ACHN (cell line): Measurements from ENCODE around the gene EP400.
"Not testable (repeated sequence)": the region's sequence is repeated elsewhere in the genome, so short reads cannot be mapped to it uniquely, and the experiment has no call there.

ENCODE experiments used
- DNase-seq: peaks from one replicate; pipeline ENCODE4 v3.0.0-alpha.2; 2015
- in situ Hi-C: cut with HindIII; loops from 2 replicates; pipeline ENCODE4 v1.10.0; 2017; ENCODE audit warnings: low sequenced_read_pairs, low pct_ligation_motif_present, low pct_unique_long_range_greater_than_20kb

The EP400 gene

GRCh38 chr12:132047630-132048029 lies 97.9 kb downstream of the EP400 start:
- in situ Hi-C loops, DNase-seq: not testable (repeated sequence)

DNA sequence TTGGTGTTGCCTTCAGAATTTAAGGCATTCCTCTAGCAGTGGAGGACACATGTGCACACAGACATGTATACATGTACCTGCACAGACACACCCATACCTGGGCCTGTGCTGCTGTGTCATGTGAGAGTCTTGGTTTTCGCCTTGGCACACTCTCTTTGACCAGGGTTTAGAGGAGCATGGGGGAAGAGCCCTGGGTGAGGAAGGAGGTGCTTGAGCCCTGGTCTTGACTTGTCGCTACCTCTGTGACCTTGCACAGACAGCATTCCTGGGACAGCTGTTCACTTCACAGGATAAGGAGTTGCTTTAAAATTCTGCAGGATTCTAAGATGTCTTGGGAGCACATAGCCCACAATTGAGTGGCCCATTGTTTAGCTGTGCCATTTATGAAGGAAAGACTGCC lies 99.7 kb downstream of the EP400 start:
- DNase-seq: no peak
- in situ Hi-C loops: no loop called here

DNA sequence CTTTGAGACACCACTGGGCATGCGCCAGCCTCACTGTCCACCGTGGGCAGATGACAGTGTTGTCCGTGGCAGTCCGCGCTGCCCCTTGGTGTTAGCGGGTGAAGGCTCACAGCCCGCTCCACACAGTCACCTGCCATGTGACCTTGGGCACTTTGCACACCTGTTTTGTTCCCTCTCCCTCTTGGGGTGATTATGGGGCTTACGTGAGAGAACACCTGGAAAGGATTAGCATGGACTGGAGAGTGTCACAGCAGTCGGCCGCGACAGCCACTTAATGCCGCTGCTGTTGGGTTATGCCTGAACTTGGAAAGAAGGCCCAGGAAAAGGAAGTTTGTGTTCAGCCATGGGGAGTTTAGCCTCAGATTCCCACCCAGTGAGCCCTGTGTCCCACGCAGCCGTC lies 100.1 kb downstream of the EP400 start:
- in situ Hi-C loops: no loop called here
- DNase-seq: no peak

DNA sequence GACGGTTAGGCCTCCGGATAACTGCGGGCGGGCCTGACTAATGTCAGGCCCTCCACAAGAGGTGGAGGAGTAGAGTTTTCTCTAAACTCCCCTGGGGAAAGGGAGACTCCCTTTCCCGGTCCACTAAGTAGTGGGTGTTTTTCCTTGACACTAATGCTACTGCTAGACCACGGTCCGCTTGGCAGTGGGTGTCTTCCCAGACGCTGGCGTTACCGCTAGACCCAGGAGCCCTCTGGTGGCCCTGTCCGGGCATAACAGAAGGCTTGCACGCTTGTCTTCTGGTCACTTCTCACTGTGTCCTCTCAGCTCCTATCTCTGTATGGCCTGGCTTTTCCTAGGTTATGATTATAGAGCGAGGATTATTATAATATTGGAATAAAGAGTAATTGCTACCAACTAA lies 102.0 kb downstream of the EP400 start:
- DNase-seq: peak; percentile 40
- in situ Hi-C loops: not testable (repeated sequence)

- DNase-seq: no peak
- in situ Hi-C loops: no loop called here
These were observed 102.6 kb downstream of the EP400 start for GRCh38 chr12:132052196-132052932.

- DNase-seq: no peak
- in situ Hi-C loops: no loop called here
These were observed 103.9 kb downstream of the EP400 start for GRCh38 chr12:132053338-132054330.

GRCh38 chr12:132054983-132055382 lies 105.2 kb downstream of the EP400 start:
- DNase-seq: no peak
- in situ Hi-C loops: no loop called here

DNA sequence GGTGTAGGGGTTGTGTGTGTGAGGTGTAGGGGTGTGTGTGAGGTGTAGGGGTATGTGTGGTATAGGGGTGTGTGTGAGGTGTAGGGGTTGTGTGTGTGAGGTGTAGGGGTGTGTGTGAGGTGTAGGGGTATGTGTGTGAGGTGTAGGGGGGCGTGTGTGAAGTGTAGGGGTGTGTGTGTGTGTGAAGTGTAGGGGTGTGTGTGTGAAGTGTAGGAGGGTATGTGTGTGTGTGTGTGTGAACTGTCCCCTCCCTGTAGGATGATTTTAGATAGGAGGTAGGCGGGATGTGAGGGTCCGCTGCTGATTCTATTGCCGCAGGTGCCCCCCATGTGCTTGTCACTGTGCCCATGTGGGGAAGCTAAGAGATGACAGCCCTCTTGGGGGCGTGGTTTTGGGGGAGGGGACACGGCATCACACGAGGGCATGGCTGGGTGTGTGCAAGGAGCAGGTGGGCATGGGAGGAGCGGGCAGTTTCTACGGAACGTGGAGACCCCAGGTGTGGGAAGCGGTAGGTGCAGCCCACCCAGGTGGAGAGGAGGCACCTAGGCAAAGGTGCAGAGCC lies 105.9 kb downstream of the EP400 start:
- no peak for DNase-seq
- in situ Hi-C loops: no loop called here

GRCh38 chr12:132056320-132056719 lies 106.6 kb downstream of the EP400 start:
- DNase-seq: peak; percentile 49
- in situ Hi-C loops: no loop called here

DNA sequence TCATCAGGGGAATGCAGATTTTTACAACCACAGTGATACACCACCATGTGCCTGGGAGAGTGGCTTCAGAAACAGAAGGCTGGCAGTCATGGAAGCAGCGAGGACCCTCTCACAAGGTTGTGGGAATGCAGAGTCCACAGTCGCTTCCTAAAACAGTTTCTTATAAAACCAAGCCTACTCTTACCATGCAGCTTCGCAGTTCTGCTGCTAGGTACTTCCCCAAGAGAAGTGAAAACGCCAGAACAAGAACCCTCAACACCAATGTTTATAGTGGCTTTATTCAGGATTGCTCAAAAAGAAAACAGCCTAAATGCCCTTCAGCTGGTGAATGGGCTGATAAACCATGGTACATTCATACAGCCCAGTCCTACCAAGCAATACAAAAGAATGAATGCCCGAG lies 107.2 kb downstream of the EP400 start:
- in situ Hi-C loops: no loop called here
- DNase-seq: no peak

DNA sequence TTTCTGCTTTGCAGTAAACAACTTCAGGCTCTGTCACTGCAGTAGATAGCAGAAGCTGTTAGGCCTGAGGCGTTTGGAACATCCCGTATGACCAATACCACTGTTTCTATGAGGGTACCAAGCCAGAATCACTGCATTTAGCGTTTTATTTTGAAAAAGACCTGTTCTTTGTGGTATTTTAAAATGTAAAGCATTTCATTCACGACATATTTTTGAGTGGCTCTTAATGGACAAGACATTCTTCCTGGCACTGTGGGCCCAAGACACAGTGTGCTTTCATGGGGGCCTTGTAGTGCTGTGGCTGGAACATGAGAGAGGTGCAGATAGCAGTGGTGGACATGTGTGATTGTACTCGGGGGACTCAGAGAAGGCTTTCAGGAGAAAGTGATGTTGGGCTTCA lies 107.9 kb downstream of the EP400 start:
- DNase-seq: no peak
- in situ Hi-C loops: no loop called here

GRCh38 chr12:132061197-132061596 lies 111.5 kb downstream of the EP400 start:
- in situ Hi-C loops: no loop called here
- no peak for DNase-seq

- in situ Hi-C loops: no loop called here
- DNase-seq: no peak
These were observed 112.1 kb downstream of the EP400 start for GRCh38 chr12:132061641-132062430.

DNA sequence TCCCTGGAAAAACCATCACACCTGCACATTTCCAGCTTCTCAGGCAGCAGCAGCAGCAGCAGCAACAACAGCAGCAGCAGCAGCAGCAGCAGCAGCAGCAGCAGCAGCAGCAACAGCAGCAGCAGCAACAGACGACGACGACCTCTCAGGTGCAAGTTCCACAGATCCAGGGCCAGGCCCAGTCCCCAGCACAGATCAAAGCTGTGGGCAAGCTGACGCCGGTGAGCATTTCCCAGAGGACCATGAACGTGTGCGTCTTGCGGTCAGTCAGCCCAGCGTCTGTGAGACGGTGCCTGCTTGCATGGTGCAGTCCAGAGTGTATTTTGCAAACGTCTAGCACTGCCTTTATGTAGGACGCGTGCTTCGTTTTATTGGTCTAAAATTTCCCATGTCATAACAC lies 112.7 kb downstream of the EP400 start:
- in situ Hi-C loops: no loop called here
- DNase-seq: no peak

DNA sequence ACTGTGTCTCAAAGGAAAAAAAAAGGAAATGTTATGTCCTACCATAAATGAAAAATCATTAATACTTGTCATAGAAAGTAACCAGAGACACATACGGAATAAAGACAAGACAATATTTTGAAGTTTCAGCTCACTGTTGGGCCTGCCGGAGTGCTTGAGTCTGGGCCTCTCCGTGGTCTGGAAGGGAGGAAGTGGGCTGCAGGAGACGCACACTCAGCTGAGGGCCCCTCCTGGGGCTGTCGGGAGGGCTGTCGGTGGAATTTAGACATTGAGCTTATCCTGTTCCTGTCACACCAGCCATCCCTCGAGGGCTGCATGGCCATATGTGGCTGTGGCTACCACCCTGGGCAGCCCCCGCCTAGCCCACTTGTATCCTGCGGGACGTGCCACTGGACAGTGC lies 113.7 kb downstream of the EP400 start:
- DNase-seq: no peak
- in situ Hi-C loops: no loop called here

GRCh38 chr12:132064631-132065030 lies 114.9 kb downstream of the EP400 start:
- DNase-seq: no peak

GRCh38 chr12:132065203-132065602 lies 115.5 kb downstream of the EP400 start:
- DNase-seq: no peak
- in situ Hi-C loops: no loop called here

More at GRCh38 chr12:132064631-132065030, 114.9 kb downstream of the EP400 start:
- in situ Hi-C loops: no loop called here

GRCh38 chr12:132065609-132066344 lies 116.0 kb downstream of the EP400 start:
- DNase-seq: no peak
- in situ Hi-C loops: no loop called here
